GM19452 (cell line): ENCODE data around the gene TAF6L.
"Not testable (repeated sequence)": the region's sequence is repeated elsewhere in the genome, so short reads cannot be mapped to it uniquely, and the experiment has no call there.

Source experiments
- ATAC-seq: cut with Tn5 transposase; IDR thresholded peaks from one replicate; pipeline ENCODE4 v1.9.1; 2021; ENCODE audit not compliant: unreplicated experiment

The TAF6L gene

DNA sequence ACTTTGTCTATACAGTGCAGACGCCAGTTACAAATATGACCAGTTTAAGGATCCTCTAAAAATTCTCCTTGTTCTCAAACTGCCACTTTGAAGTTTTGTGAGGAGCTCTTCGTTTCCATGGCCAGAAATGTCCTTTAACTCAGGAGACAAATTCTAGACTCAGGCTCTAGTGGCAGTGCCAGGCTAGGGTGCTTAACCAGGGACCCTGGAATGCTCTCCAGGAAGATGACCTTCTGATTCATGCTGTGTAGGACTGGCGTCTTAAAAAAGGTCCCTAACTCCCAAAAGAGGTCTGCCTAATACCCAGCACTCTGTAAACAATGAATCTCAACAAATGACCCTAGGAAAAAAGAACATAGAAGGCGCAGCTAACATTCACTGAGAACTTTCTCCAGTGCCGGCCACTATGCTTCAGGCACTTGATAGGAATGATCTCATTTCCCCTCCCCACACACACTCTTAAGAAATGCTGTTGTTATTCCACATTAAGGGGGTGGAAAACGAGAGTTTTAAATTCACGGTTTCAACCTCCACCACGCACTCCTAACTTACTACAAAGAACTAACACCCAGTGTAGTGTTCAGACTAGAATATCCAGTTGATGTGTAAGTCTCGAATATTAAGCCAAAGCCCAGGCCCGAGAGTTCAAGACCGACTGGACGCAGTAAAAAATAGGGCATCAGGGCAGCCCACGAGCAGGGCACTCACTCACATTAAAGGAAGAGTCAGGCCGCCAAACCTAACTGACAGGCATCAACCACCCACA, 33.3 kb downstream of the TAF6L start:
- ATAC-seq = no peak

DNA sequence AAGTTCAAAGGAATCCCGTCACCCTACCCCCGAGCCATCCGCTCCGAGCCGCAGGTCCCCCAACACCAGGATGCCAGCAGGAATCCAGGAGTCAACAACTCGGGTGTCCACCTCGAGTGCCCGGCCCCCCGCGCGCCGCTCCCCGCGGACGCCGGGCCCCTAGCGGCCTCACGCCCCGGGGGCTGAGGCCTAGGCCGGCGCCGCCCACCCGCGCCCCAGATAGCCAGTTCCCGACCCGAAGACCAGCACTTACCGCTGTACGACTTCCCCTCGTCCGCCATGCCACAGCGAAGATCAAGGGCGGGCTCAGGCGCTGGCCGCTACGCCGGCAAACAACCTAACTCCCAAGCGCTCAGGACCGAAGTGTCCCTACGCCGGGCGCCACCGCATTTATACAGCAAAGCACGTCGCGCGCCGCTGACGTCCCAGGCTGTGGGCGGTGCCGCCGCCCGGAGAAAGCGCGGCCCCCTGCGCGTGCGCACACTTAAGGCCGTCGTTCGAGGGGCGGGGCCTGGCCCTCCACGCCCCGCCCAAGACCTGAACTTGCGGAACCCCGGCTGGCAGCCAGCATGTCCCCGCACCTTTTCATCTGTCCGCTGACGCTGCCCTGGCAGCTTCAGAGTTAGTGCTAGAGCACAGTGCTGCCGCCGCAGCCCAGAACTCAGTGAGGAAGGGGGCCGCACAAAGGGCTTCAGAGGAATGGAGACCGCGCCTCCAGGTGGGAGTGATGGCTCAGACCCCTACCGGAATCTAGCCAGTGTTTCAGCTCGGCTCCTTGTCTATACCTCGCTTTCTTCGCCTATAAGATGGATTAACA, 34.1 kb downstream of the TAF6L start, which contains the start of gene NXF1:
TSS of gene NXF1 (minus strand) at position 365 of the 817 bp plus-strand sequence. CDS start at position 281, 84 bp downstream.
- peak; percentile 85 for ATAC-seq

DNA sequence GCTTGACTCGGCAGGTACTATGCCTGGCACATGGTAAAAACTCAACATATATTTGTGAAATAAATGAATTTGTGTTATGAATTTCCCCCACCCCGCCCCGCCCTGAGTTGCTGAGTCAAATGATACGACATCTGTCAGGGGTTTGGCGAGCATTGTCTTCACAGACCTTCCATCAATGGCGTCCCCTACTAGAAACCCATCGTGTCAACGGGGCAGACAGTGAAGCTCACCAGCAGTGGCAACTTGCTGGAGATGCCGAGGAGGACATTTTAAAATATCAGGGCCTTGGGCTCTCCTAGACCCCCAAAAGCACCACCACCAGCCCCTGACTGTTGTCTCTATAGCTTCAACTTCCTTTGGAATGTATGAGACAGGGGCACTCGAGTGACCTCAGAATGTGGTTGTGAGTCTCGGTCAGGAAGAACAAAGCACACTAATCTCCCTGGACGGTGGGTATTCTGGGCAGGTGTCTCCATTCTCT, 34.8 kb downstream of the TAF6L start:
- no peak for ATAC-seq

DNA sequence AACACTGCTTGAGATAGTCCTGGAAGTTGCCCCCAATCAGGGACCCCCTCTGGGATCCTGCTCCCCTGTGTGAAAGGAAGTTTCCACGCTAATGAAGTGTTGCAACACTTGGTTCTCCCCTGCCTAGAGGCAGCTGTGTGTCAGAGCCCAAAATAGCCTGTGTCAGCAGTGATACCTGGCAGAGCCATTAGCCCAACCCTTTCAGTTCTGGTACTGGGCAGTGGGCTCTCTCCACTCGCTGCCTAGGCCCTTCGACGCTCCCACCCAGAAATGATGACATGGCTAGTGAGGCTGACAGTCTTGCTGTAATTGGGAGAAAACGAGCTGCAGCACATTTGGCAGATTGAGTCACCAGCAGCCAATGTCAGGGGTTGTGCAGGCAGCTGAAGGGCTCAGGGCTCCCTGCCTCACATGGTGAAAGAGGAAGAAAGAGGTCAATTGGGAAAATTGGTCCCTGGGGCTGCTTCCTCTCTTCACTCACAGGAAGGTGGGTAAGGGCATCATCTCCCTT, 35.5 kb downstream of the TAF6L start:
- ATAC-seq = no peak

DNA sequence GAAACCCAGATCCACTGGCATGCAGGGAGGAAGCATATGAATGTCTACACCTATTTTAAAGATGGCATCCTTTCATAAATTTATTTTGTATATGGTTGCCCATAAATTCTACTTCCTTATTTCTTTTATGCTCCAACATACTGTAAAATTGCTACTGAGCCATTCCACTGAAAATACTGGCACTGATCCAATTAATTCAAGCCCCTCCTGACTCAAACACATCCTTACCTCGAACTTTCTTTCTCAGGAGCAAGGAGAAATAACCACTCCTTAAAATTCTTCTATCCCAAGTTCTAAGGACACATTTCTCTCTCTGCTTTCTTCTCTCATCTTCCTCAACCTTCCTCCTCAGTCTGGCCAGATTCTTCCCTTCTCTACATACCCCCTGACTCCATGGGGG, 39.6 kb downstream of the TAF6L start:
- no peak for ATAC-seq

DNA sequence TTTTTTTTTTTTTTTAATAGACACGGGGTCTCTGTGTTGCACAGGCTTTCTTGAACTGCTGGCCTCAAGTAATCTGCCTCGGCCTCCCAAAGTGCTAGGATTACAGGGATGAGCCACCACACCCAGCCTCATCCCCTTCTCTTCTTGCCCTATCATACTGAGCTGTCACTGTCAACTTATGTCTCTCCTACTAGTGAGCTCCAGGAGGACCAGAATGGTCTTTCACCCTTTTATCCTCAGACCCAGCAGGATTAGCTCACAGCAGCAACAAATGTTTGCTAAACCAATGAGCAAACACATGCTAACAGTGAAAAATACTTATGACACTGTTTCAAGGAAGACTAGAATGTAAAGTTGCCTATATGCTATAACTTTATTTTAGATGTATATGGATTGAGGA, 40.5 kb downstream of the TAF6L start:
- no peak for ATAC-seq

DNA sequence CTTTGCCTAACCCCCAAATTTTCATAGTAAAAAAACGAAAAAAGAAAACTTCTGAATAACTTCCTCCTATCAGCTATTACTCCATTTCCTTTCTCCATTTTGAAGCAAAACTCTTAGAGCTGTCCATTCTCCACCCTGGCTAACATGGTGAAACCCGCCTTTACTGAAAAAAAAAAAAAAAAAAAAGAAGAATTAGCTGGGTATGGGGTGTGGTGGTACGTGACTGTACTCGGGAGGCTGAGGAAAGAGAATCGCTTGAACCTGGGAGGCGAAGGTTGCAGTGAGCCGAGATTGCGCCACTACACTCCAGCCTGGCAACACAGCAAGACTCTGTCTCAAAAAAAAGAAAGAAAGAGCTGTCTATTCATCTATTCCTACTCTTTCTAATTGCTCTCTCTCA, 45.4 kb downstream of the TAF6L start:
- no peak for ATAC-seq

DNA sequence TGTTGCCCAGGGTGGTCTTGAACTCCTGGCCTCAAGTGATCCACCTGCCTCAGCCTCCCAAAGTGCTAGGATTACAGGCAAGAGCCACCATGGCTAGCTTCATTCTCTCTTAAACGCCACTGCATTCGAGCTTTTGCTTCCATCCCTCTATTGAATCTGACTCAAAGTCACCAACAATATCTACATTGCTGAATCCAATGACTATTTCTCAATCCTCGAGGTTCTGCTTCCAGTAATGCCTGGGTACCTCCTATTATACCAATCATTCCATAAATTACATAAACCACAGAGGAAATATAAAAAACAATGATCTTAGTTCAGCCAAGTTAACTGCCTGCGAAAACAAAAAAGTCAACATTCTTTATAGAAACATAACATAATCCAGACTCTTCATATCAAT, 45.9 kb downstream of the TAF6L start:
- no peak for ATAC-seq

DNA sequence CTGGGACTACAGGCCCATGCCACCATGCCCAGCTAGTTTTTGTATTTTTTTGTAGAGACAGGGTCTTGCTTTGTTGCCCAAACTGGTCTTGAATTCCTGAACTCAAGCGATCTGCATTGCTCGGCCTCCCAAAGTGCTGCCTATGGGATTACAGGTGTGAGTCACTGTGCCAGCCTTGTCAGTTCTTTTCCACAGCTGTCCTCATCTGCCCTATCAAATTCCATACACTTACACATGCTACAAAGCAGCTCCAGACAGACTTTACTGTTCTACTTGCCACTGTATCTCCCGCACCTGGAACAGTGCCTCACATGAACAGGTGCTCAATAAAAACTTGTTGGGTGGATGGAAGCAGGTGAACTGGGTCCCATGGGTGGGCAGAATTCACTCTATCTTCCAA, 52.5 kb downstream of the TAF6L start:
- no peak for ATAC-seq

DNA sequence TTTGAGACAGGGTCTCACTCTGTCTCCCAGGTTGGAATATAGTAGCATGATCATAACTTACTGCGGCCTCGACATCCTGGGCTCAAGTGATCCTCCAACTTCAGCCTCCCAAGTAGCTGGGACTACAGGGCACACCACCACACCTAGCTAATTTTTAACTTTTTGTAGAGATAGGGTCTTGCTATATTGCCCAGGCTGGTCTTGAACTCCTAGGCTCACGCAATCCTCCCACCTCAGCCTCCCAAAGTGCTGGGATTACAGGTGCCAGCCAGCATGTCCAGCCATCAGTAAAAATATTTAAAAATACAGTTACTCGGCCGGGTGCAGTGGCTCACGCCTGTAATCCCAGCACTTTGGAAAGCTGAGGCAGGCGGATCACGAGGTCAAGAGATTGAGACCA, 56.9 kb downstream of the TAF6L start:
- ATAC-seq = not testable (repeated sequence)

DNA sequence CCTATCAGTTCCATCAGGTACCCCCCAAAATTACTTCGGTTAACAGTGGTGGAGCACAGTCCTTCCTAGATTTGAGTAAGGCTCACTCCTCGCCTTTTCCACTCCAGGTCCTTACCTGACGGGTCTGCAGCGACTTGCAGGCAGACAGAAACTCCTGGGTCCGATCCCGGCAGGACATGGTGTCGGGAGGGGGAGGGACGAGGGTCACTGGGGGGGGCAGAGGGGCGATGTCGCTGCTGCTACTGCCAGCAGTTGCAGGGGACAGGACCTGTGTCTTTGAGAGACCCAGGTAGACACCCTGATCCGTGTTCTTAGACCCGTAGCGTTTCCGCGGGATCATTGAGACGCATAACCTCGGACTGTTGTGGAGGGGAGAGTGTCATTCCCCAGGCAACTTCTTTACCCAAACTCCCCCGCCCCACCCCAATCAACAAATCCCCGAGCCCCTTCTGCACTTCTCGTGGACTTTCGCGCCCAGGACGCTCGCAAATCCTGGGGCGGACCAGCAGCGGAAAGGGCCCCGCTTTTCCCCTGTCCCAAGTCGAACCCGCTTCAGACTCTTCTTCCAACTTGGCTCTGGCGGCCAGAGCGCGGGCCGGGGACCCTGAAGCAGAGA, 59.8 kb downstream of the TAF6L start:
- ATAC-seq = peak; percentile 5

DNA sequence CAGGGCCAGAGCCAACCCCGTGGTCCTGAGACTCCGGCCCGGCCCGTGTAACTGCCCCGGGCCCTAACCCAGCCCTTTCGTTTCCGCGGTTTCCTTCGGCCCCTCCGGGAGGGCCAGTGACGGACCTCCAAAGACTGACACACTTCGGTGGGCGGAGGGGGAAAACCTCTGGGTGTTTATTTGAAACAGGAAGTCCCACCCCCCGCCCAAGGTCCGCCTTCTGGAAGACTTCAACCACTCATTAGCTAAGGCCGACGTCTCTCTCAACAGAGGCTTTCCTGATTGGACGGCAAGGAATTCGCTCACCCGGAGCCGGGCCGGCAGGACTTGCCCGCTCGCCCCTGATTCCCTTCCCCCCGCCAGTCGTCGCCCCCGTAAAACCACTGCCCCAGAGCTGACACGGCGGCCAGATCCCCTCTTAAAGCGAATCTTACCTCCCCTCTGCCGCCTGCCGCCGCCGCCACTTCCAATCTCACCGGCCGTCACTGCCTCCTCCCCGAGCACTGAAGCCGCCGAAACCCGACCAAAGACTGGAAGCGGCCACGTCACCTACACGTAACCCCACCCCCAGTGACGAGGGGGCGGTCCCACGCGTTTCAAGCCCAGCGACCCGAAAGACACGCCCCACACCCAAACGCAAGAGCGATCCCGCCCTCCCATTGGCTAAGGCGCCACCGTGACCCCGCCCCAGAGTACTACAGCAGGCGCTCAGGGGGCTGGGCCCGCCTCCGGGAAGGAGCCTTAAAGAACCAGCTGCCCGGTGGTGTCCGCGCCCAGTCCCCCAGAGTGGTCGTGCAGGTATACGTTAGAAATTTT, 60.5 kb downstream of the TAF6L start, which contains the start of gene STX5:
TSS of gene STX5 (minus strand) at position 532 of the 816 bp plus-strand sequence. CDS start 808 bp downstream, outside the sequence.
- ATAC-seq = peak; percentile 85

DNA sequence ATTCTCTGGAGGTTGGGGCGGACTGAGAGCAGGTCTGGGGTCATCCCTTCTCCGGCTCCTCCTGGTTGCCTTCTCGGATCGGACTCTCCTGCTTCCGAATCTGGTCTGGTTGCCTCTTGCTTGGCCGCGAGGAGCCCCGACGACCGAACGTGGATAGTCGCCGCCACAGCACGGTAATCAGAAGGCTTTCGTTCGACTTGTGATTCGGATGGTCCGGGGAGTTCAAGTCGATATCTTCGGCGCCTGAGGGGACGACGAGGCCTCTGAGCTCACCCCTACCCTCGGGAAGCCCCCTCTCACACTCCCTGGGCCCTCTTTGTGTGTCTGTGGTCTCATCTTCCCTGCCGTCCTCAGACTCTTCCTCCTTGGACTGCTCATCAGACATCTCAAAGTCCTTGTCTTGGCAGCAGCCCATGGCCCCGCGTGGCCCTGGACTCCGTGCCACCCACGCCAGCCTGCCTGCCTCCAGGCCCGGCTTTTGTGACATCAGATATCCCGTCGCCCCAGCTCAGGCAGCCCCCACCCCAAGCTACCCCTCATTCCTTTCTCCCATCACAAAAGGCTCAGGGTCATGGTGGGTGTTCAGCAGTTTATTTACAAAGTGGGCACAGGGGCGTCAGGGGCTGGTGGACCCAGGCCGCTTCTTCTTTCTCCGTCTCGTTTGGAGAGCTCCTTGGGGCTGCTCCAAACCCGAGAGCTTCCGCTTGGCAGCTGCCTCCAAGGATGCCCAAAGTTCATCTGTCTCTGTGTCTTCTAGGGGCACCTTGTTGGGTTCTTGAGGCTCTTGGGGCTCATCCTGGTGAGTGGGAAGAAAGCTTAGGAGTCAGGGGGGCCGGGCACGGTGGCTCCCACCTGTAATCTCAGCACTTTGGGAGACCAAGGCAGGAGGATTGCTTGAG, 61.4 kb downstream of the TAF6L start, which contains the start of gene TEX54:
TSS of gene TEX54 (minus strand) at position 506 of the 899 bp plus-strand sequence.
- no peak for ATAC-seq

DNA sequence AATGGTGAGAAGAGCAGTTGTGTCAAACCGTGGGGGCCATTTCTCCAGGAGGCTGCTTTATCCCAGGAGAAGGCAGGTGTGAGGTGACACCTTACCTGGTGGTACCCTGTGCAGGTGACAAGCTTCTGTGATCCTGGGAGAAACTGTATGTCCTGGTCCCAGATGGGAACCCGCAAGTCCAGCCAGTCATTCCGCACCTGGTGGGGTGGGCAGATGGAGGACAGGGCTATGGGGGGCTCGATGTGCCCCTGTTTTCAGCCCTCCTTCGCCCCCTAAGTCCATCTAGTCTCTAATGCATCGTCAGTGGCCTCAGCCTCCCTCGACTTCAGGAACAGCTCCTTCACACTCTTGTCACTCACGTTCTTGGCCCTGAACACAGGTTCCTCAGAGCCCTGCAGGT, 64.1 kb downstream of the TAF6L start:
- ATAC-seq = no peak
